Naive thymus-derived CD8-positive, alpha-beta T cell (primary cell): ENCODE data around the gene XIAP. TPM values are rescaled to one million over a fixed set of nuclear protein-coding genes. Genes with fewer than 3 reads are reported as not detected.

Experiments used
- polyA plus RNA-seq, 3 donors: library from polyadenylated mRNA; unstranded; fragments of 300-500 nt; fragmentation: Illumina TruSeq; gene quantifications; one replicate each; pipeline ENCODE4 v1.2.3, GENCODE V29; 2021
- total RNA-seq, 8 experiments: library from RNA in 2 of 8; stranded (reverse) in 2 of 8; gene quantifications; one replicate each; pipeline ENCODE4 v1.2.3 and lab custom pipeline; 2021 to 2026

Gene XIAP
- total and polyA plus RNA-seq, 5 experiments from 2014 or later: 7.6 to 47.6 (median 8.1) TPM

Other genes starting within 250 kb of the XIAP start
- 100 to 1,000 TPM; 105 to 117 TPM for gene THOC2, start 127.0 kb upstream of the XIAP start, total RNA-seq
- gene THOC2, start 127.0 kb upstream of the XIAP start, polyA plus RNA-seq: 10 to 100 TPM; 30.9 to 41.9 (median 34.5) TPM
- gene STAG2, start 101.7 kb downstream of the XIAP start, total RNA-seq: 100 to 1,000 TPM; 131 to 146 TPM
- gene STAG2, start 101.7 kb downstream of the XIAP start, polyA plus RNA-seq: 10 to 100 TPM; 58.2 to 67.7 (median 64.0) TPM